H1 (cell line): ENCODE results near the gene ABCC10. TPM values are rescaled to one million over a fixed set of nuclear protein-coding genes. Genes with fewer than 3 reads are reported as not detected.

ENCODE experiments used
- CTCF ChIA-PET: fragments of 300-600 bp; sonication (Branson Sonifier 250); formaldehyde crosslinking; loops from one replicate; lab custom pipeline; 2021; ENCODE audit not compliant: partially characterized antibody; lab: Charles Lee
- POLR2A ChIA-PET: fragments of 300-600 bp; sonication (Branson Sonifier 250); formaldehyde crosslinking; loops from one replicate; lab custom pipeline; 2021; ENCODE audit warnings: inconsistent platforms; ENCODE audit not compliant: partially characterized antibody; lab: Charles Lee
- DNase-seq, 2 experiments: peaks; one replicate each; pipeline versions ENCODE4 v3.0.0 to v3.0.0-alpha.2; 2010 to 2022; ENCODE audit warnings: low spot score in 2 of 2, low read depth in 1 of 2, mixed read lengths in 1 of 2
- FAIRE-seq: peaks from 2 replicates; lab custom pipeline; 2011; peaks lifted over from hg19 to GRCh38; lab: Jason Lieb, UNC
- H2AFZ ChIP-seq: 2 replicates; pipeline ENCODE4 v1.8.1; 2012; ENCODE audit warnings: low read length, inconsistent platforms
- H2AK5ac ChIP-seq: 2 replicates; pipeline ENCODE4 v1.6.1; 2013; ENCODE audit warnings: low read depth, low read length
- H2BK120ac ChIP-seq: replicated peaks from 2 replicates; pipeline ENCODE3; 2013; ENCODE audit warnings: low read depth, low read length, inconsistent platforms
- H2BK12ac ChIP-seq: 2 replicates; pipeline ENCODE4 v1.6.1; 2013; ENCODE audit warnings: low read depth, low read length
- H2BK15ac ChIP-seq: 2 replicates; pipeline ENCODE4 v1.6.1; 2013; ENCODE audit warnings: low read length
- H2BK20ac ChIP-seq: 2 replicates; pipeline ENCODE4 v1.6.1; 2013; ENCODE audit warnings: low read length
- H2BK5ac ChIP-seq: 2 replicates; pipeline ENCODE4 v1.6.1; 2013; ENCODE audit warnings: low read depth, low read length
- H3K14ac ChIP-seq: 2 replicates; pipeline ENCODE4 v1.6.1; 2013; ENCODE audit warnings: inconsistent platforms; ENCODE audit not compliant: insufficient read length
- H3K18ac ChIP-seq: 2 replicates; pipeline ENCODE4 v1.6.1; 2013; ENCODE audit warnings: low read length; ENCODE audit errors: extremely low read depth
- H3K23ac ChIP-seq: 2 replicates; pipeline ENCODE4 v1.6.1; 2013; ENCODE audit warnings: inconsistent platforms; ENCODE audit not compliant: insufficient read length
- H3K23me2 ChIP-seq: 2 replicates; pipeline ENCODE4 v1.6.1; 2013; ENCODE audit warnings: low read depth, low read length
- H3K27ac ChIP-seq: 2 replicates; pipeline ENCODE4 v1.6.1; 2011; ENCODE audit warnings: low read depth, low read length, inconsistent platforms
- H3K27me3 ChIP-seq, 4 experiments: replicated peaks in 1 of 4; 1 replicate in 1 of 4; 2 replicates in 3 of 4; pipeline versions ENCODE4 v1.6.1 to v1.8.1; 2011 to 2013; ENCODE audit warnings: low read length in 3 of 4, mild to moderate bottlenecking in 3 of 4, inconsistent platforms in 2 of 4, mixed read lengths in 2 of 4, moderate library complexity in 1 of 4; ENCODE audit not compliant: control insufficient read depth in 3 of 4, insufficient read depth in 3 of 4; ENCODE audit errors: extremely low read depth in 1 of 4
- H3K36me3 ChIP-seq, 4 experiments: 2 replicates each; pipeline versions ENCODE4 v1.6.1 to v1.8.1; 2011 to 2013; ENCODE audit warnings: mild to moderate bottlenecking in 4 of 4, low read length in 3 of 4, moderate library complexity in 2 of 4, control low read depth in 1 of 4, inconsistent platforms in 1 of 4; ENCODE audit not compliant: insufficient read depth in 4 of 4, control insufficient read depth in 2 of 4
- H3K4ac ChIP-seq: replicated peaks from 2 replicates; pipeline ENCODE3; 2013; ENCODE audit warnings: low read length, low read depth, mixed read lengths, inconsistent platforms; ENCODE audit not compliant: insufficient read length
- H3K4me1 ChIP-seq, 4 experiments: replicated peaks in 1 of 4; 1 replicate in 1 of 4; 2 replicates in 3 of 4; pipeline versions ENCODE4 v1.6.1 to v1.8.1; 2011 to 2013; ENCODE audit warnings: low read length in 3 of 4, inconsistent platforms in 2 of 4, mixed read lengths in 1 of 4; ENCODE audit not compliant: insufficient read depth in 4 of 4, control insufficient read depth in 3 of 4
- H3K4me2 ChIP-seq, 2 experiments: 2 replicates each; pipeline versions ENCODE4 v1.6.1 to v1.8.1; 2011 to 2013; ENCODE audit warnings: low read depth in 2 of 2, low read length in 2 of 2, control low read depth in 1 of 2, inconsistent platforms in 1 of 2, mild to moderate bottlenecking in 1 of 2; ENCODE audit not compliant: insufficient read depth in 1 of 2
- H3K4me3 ChIP-seq, 4 experiments: fragments of 200-600, 300-600 bp in 1 of 4; sonication (generic), shearing (Covaris generic), sonication (Bioruptor Twin) in 1 of 4; 2 replicates each; pipeline versions ENCODE4 v1.5.1 to v1.8.1; 2011 to 2016; ENCODE audit warnings: low read length in 4 of 4, low read depth in 3 of 4, control low read depth in 2 of 4, inconsistent platforms in 2 of 4, mild to moderate bottlenecking in 2 of 4, mixed read lengths in 1 of 4, moderate library complexity in 1 of 4; ENCODE audit not compliant: insufficient read depth in 2 of 4; ENCODE audit errors: extremely low read depth in 1 of 4
- H3K56ac ChIP-seq: replicated peaks from 2 replicates; pipeline ENCODE3; 2013; ENCODE audit warnings: low read depth, mild to moderate bottlenecking, mixed read lengths, low read length, inconsistent platforms; ENCODE audit not compliant: insufficient read length
- H3K79me1 ChIP-seq: 2 replicates; pipeline ENCODE4 v1.6.1; 2013; ENCODE audit warnings: low read depth, low read length, control low read depth
- H3K79me2 ChIP-seq, 2 experiments: 2 replicates each; pipeline versions ENCODE4 v1.6.1 to v1.8.1; 2012 to 2013; ENCODE audit warnings: low read length in 2 of 2, mild to moderate bottlenecking in 2 of 2, inconsistent platforms in 1 of 2; ENCODE audit not compliant: insufficient read depth in 2 of 2, control insufficient read depth in 1 of 2
- H3K9ac ChIP-seq, 4 experiments: replicated peaks in 1 of 4; 1 replicate in 1 of 4; 2 replicates in 3 of 4; pipeline versions ENCODE4 v1.6.1 to v1.8.1; 2011 to 2013; ENCODE audit warnings: low read depth in 3 of 4, low read length in 3 of 4, control low read depth in 2 of 4, mild to moderate bottlenecking in 2 of 4, moderate library complexity in 2 of 4, inconsistent platforms in 1 of 4; ENCODE audit errors: extremely low read depth in 1 of 4
- H3K9me3 ChIP-seq, 2 experiments: 2 replicates each; pipeline versions ENCODE4 v1.6.1 to v1.8.1; 2012 to 2013; ENCODE audit warnings: mild to moderate bottlenecking in 2 of 2, moderate library complexity in 2 of 2, control low read depth in 1 of 2, inconsistent platforms in 1 of 2, low read depth in 1 of 2, low read length in 1 of 2, mixed read lengths in 1 of 2; ENCODE audit not compliant: insufficient read depth in 2 of 2
- H4K20me1 ChIP-seq, 2 experiments: replicated peaks in 1 of 2; 2 replicates each; pipeline versions ENCODE3 to v1.8.1; 2011 to 2013; ENCODE audit warnings: inconsistent platforms in 2 of 2, low read length in 2 of 2, mild to moderate bottlenecking in 1 of 2; ENCODE audit not compliant: insufficient read depth in 2 of 2, control insufficient read depth in 1 of 2
- H4K5ac ChIP-seq: 2 replicates; pipeline ENCODE4 v1.6.1; 2013; ENCODE audit warnings: low read length, low read depth, mixed read lengths, inconsistent platforms; ENCODE audit not compliant: insufficient read length
- H4K8ac ChIP-seq: 2 replicates; pipeline ENCODE4 v1.8.0; 2013; ENCODE audit warnings: mild to moderate bottlenecking, moderate library complexity, low read length, inconsistent platforms; ENCODE audit not compliant: insufficient read depth; ENCODE audit errors: extremely low read depth
- H4K91ac ChIP-seq: replicated peaks from 2 replicates; pipeline ENCODE3; 2013; ENCODE audit warnings: low read length, mixed read lengths, inconsistent platforms; ENCODE audit not compliant: insufficient read length
- HDAC2 ChIP-seq, 2 experiments: fragments of 300-600 bp in 1 of 2; sonication (generic) in 1 of 2; IDR thresholded peaks; 2 replicates each; pipeline ENCODE4 v1.6.1; 2011 to 2012; ENCODE audit warnings: low read depth in 2 of 2, low read length in 2 of 2, mild to moderate bottlenecking in 2 of 2, moderate library complexity in 2 of 2, borderline replicate concordance in 1 of 2, inconsistent platforms in 1 of 2
- RFX5 ChIP-seq: IDR thresholded peaks from 2 replicates; pipeline ENCODE4 v1.6.1; 2011; ENCODE audit warnings: low read depth, low read length, improper control_type of control experiment, borderline replicate concordance
- WGBS, 2 experiments: shearing (Covaris generic) in 1 of 2; methylation state at CpG; one replicate each; pipeline versions ENCODE4 v1.1.6 to v1.1.7; 2013 to 2015; ENCODE audit warnings: low lambda C conversion rate in 2 of 2, mixed read lengths in 2 of 2, inconsistent platforms in 1 of 2, low coverage in 1 of 2, missing lambda C conversion rate in 1 of 2; ENCODE audit not compliant: insufficient replicate concordance in 2 of 2, insufficient coverage in 1 of 2, insufficient read length in 1 of 2; ENCODE audit errors: extremely low coverage in 1 of 2, missing lambda C conversion rate in 1 of 2; 5-methylcytosine and 5-hydroxymethylcytosine counted together
- polyA plus RNA-seq, 7 experiments: library from polyadenylated mRNA; depleted of rRNA in 3 of 7; stranded (reverse) in 5 of 7; unstranded in 2 of 7; fragments of >200 nt in 5 of 7; fragments of 200-250 nt in 2 of 7; gene quantifications; 1 replicate in 5 of 7; 2 replicates in 1 of 7; 4 replicates in 1 of 7; pipeline versions ENCODE4 v1.2.1 to v1.2.3, GENCODE V29; 2011 to 2013; ENCODE audit warnings: missing spikeins in 2 of 7, mixed read lengths in 2 of 7
- total RNA-seq: library from RNA; stranded (reverse); fragmentation: NEBNext Ultra II Directional; extraction: Animal tissue kit (Norgen Biotek cat#: 25700); gene quantifications from 2 replicates; pipeline ENCODE4 v1.2.1, GENCODE V29; 2021
- TF ChIP-seq, protein P1 (sequence below): IDR thresholded peaks from 2 replicates; pipeline ENCODE4 v1.6.1; 2012; ENCODE audit warnings: low read length, inconsistent platforms

The ABCC10 gene
- total and polyA plus RNA-seq, 2 of the 8 experiments (the other 6 are each of a cell fraction or from before 2014, with no cell fraction given): 15.5 to 24.6 TPM

DNA sequence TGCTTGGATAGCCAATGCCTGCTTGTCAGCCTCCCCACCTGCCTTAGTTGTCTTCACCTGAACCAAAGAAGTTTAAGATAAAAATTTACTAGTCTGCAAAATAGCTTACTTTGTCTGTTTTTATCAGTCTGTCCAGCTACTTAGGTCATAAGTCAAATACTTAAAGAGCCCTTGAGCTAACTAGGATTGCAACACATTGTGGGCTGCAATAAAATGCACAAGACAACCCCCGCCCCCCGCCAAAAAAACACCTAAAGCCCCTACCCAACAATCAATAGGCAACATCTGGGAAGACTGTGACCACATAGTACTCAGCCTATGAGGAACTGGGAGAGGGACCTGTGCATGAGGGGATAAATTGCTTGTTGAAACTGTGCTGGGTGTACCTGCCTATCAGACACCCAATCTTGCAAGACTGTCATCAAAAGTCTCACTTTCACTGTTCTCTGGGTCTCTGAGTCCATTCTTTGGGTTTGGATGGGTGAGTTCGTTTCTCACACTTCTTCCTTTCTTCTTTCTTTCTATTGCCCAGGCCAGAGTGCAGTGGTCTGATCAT lies 27.3 kb upstream of the ABCC10 start:
- ChIA-PET CTCF (interaction anchor here (1.5 to 3.4 kb wide), 2 partner anchors 14 to 113 kb away, joined by 5 to 10 read pairs; no protein-coding TSS in a partner anchor), POLR2A (no interaction called here)
- Histone ChIP-seq H3K9me3 (no peaks in the 10 kb centered on the region), H3K23me2 (no peaks in the 10 kb centered on the region), H3K4me2 (no peak overlapping the region), H3K79me1 (no peaks in the 10 kb centered on the region), H2AK5ac (no peak overlapping the region), H4K8ac (no peak overlapping the region), H3K56ac (no peak overlapping the region), H2BK120ac (no peak overlapping the region), H3K79me2 (no peaks in the 10 kb centered on the region), H3K4me3 (no peak overlapping the region), H3K14ac (no peak overlapping the region), H2AFZ (no peak overlapping the region), H3K27ac (no peak overlapping the region), H3K4ac (no peak overlapping the region), H3K4me1 (no peaks in the 10 kb centered on the region; a peak in 2 of 7 replicates), H4K5ac (no peak overlapping the region), H3K27me3 (no peaks in the 10 kb centered on the region), H3K36me3 (no peaks in the 10 kb centered on the region), H2BK12ac (no peak overlapping the region), H2BK15ac (no peak overlapping the region), H4K20me1 (no peaks in the 10 kb centered on the region), H2BK20ac (no peak overlapping the region), H4K91ac (no peak overlapping the region), H3K18ac (no peak overlapping the region), H2BK5ac (no peak overlapping the region), H3K9ac (no peak overlapping the region), H3K23ac (no peak overlapping the region)
- no peak for DNase-seq
- WGBS, 2 experiments: 93% methylated on average over 3 of the region's 3 CpGs; no CpG with 5 or more reads in 1 of the 2 experiments
- FAIRE-seq: no peak
- TF ChIP-seq HDAC2 (IDR thresholded peaks at IDR 0.05; ENCODE audit: borderline replicate concordance in 1 of 2, low read depth in 2 of 2, low read length in 2 of 2) (no peak), RFX5 (no peak)
- TF ChIP-seq, protein P1, sequence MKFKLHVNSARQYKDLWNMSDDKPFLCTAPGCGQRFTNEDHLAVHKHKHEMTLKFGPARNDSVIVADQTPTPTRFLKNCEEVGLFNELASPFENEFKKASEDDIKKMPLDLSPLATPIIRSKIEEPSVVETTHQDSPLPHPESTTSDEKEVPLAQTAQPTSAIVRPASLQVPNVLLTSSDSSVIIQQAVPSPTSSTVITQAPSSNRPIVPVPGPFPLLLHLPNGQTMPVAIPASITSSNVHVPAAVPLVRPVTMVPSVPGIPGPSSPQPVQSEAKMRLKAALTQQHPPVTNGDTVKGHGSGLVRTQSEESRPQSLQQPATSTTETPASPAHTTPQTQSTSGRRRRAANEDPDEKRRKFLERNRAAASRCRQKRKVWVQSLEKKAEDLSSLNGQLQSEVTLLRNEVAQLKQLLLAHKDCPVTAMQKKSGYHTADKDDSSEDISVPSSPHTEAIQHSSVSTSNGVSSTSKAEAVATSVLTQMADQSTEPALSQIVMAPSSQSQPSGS: no peak
